Hepatocyte (in vitro differentiated cells): ENCODE measurements around the gene RDH14.

Experiments used
- EZH2 ChIP-seq: fragments of 200-600 bp; sonication (generic); IDR thresholded peaks from 2 replicates; pipeline ENCODE4 v1.6.1; 2016; ENCODE audit warnings: antibody characterized with exemption, mild to moderate bottlenecking, borderline replicate concordance
- EZH2phosphoT487 ChIP-seq: fragments of 200-600 bp; sonication (generic); IDR thresholded peaks from one replicate; pipeline ENCODE4 v1.6.1; 2018; ENCODE audit warnings: antibody characterized with exemption, mild to moderate bottlenecking, low read depth, moderate library complexity; ENCODE audit not compliant: unreplicated experiment, severe bottlenecking
- TF ChIP-seq, protein P1 (sequence below): fragments of 200-600 bp; sonication (generic); IDR thresholded peaks from 2 replicates; pipeline ENCODE4 v1.5.1; 2016; ENCODE audit warnings: antibody characterized with exemption, mild to moderate bottlenecking; ENCODE audit not compliant: poor library complexity

DNA sequence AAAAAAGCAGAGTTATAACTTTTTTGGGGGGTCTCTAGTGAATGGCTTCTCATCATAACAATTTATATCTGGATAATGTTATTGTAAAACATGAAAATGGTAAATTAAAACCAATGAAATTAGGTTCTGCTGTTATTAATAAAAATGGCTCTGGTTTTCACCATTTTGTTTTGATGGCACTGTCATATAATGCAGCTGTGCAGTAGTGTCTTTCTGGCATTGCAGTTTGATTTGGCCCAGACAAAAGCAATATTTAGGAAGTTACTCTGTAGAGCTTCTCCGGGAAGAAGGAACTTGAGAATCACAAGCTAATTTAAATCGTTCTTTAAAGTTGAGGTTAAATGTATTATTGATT is 44.1 kb upstream of the RDH14 start:
- TF ChIP-seq, protein P1, sequence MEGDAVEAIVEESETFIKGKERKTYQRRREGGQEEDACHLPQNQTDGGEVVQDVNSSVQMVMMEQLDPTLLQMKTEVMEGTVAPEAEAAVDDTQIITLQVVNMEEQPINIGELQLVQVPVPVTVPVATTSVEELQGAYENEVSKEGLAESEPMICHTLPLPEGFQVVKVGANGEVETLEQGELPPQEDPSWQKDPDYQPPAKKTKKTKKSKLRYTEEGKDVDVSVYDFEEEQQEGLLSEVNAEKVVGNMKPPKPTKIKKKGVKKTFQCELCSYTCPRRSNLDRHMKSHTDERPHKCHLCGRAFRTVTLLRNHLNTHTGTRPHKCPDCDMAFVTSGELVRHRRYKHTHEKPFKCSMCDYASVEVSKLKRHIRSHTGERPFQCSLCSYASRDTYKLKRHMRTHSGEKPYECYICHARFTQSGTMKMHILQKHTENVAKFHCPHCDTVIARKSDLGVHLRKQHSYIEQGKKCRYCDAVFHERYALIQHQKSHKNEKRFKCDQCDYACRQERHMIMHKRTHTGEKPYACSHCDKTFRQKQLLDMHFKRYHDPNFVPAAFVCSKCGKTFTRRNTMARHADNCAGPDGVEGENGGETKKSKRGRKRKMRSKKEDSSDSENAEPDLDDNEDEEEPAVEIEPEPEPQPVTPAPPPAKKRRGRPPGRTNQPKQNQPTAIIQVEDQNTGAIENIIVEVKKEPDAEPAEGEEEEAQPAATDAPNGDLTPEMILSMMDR = no peak
- TF ChIP-seq EZH2 = no peak
- no peak for TF ChIP-seq EZH2phosphoT487
